Astrocyte of the spinal cord (primary cell): ENCODE data around the gene PPP1R9A.

Source experiments
- DNase-seq: peaks from one replicate; pipeline ENCODE4 v3.0.0; 2011; ENCODE audit warnings: low read depth, low spot score
- H3K4me3 ChIP-seq: 2 replicates; pipeline ENCODE4 v1.5.1; 2011; ENCODE audit warnings: low read depth, mild to moderate bottlenecking, low read length, moderate library complexity
- CTCF ChIP-seq: IDR thresholded peaks from 2 replicates; pipeline ENCODE4 v1.5.1; 2012; ENCODE audit warnings: low read depth, mild to moderate bottlenecking, low read length, inconsistent platforms
- in situ Hi-C: cut with HindIII; loops from 2 replicates; pipeline ENCODE4 v1.10.0; 2017; ENCODE audit warnings: low sequenced_read_pairs

PPP1R9A gene

DNA sequence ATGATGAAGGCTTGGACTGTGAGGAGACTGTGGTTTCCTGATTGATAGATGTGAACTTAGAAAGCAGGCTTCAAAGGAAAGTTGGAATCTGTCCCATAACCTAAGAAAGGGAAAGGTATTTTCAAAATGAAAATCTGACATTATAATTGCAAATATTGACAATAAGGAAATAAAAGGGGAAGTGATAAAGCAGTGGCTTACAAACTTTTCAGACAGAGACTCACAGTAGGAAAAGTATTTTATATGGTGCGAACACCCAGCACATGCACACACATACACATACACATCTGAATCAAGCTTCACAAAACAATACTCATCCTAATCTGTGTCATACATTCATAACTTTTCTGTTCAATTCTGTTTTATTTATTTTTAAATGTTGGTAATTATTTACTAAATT, 412.2 kb downstream of the PPP1R9A start:
- no peak for TF ChIP-seq CTCF
- DNase-seq = no peak
- in situ Hi-C loops = no loop called here
- no peak overlapping the region for H3K4me3 ChIP-seq

- TF ChIP-seq CTCF = no peak
Measured at GRCh38 chr7:95320651-95321050, 413.3 kb downstream of the PPP1R9A start.

GRCh38 chr7:95321720-95322119, 414.3 kb downstream of the PPP1R9A start:
- TF ChIP-seq CTCF = no peak
- DNase-seq = no peak
- H3K4me3 ChIP-seq = no peak overlapping the region
- in situ Hi-C loops = no loop called here

More at GRCh38 chr7:95320651-95321050, 413.3 kb downstream of the PPP1R9A start:
- DNase-seq = no peak
- in situ Hi-C loops = no loop called here
- no peak overlapping the region for H3K4me3 ChIP-seq

DNA sequence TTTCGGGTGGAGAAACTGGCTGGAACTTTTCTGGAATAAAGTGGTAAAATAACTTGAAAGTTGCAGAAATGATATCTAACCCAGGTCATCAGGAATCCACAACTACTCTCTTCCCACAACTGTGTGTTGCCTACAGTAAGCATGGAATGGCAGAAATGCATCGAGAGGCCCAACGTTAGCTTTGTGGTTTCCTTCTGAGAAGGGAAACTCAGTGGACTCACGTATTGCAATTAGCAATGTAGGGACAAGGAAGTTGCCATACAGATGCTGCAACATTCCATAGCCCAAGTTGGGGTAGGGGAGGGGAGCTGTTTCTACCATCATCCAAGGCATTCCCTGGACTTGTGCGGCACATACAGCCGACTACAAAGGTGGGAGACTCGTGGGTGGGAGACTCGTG, 415.0 kb downstream of the PPP1R9A start:
- H3K4me3 ChIP-seq = no peak overlapping the region
- no peak for TF ChIP-seq CTCF
- no peak for DNase-seq
- in situ Hi-C loops = no loop called here

- TF ChIP-seq CTCF = no peak
- no peak overlapping the region for H3K4me3 ChIP-seq
- DNase-seq = no peak
- in situ Hi-C loops = no loop called here
Measured at GRCh38 chr7:95322854-95323253, 415.5 kb downstream of the PPP1R9A start.

- DNase-seq = no peak
- no peak overlapping the region for H3K4me3 ChIP-seq
- in situ Hi-C loops = no loop called here
- no peak for TF ChIP-seq CTCF
Measured at GRCh38 chr7:95323410-95324129, 416.2 kb downstream of the PPP1R9A start.
